GM18498 (cell line): ENCODE data around the gene ESYT2.
A peak's percentile ranks its signal among the peaks of the same experiment; 100 is the strongest.

Experiments used
- ATAC-seq: cut with Tn5 transposase; IDR thresholded peaks from one replicate; pipeline ENCODE4 v1.9.1; 2021; ENCODE audit warnings: mild to moderate bottlenecking, moderate library complexity; ENCODE audit not compliant: unreplicated experiment

ESYT2 gene

GRCh38 chr7:158729646-158730382, 99.5 kb downstream of the ESYT2 start:
- no peak for ATAC-seq

- no peak for ATAC-seq
Measured at GRCh38 chr7:158728911-158729645, 100.2 kb downstream of the ESYT2 start.

GRCh38 chr7:158727690-158728089, 101.6 kb downstream of the ESYT2 start:
- no peak for ATAC-seq

GRCh38 chr7:158726277-158726807, 103.0 kb downstream of the ESYT2 start:
- ATAC-seq = no peak

- no peak for ATAC-seq
Measured at GRCh38 chr7:158725506-158725800, 103.9 kb downstream of the ESYT2 start.

GRCh38 chr7:158724658-158725505, 104.4 kb downstream of the ESYT2 start:
- no peak for ATAC-seq

- ATAC-seq = no peak
Measured at GRCh38 chr7:158723714-158724385, 105.5 kb downstream of the ESYT2 start.

- no peak for ATAC-seq
Measured at GRCh38 chr7:158723266-158723665, 106.0 kb downstream of the ESYT2 start.

- ATAC-seq = no peak
Measured at GRCh38 chr7:158722574-158723237, 106.6 kb downstream of the ESYT2 start.

GRCh38 chr7:158720112-158720511, 109.2 kb downstream of the ESYT2 start:
- ATAC-seq = no peak

GRCh38 chr7:158716802-158717201, 112.5 kb downstream of the ESYT2 start:
- no peak for ATAC-seq

- no peak for ATAC-seq
Measured at GRCh38 chr7:158710651-158711102, 118.6 kb downstream of the ESYT2 start.

- no peak for ATAC-seq
Measured at GRCh38 chr7:158707610-158708009, 121.7 kb downstream of the ESYT2 start.

- ATAC-seq = no peak
Measured at GRCh38 chr7:158706710-158707590, 122.4 kb downstream of the ESYT2 start.

- no peak for ATAC-seq
Measured at GRCh38 chr7:158706273-158706704, 123.0 kb downstream of the ESYT2 start.

- ATAC-seq = no peak
Measured at GRCh38 chr7:158705234-158705850, 124.0 kb downstream of the ESYT2 start.

- peak; percentile 98 for ATAC-seq
Measured at GRCh38 chr7:158704524-158705233, 124.6 kb downstream of the ESYT2 start, which contains the start of gene NCAPG2. Gene NCAPG2, minus strand, starts transcription at chr7:158704804. Its CDS starts 2,905 bp downstream, at chr7:158701899.
